Measurements from ENCODE around the gene BSG.

DNA sequence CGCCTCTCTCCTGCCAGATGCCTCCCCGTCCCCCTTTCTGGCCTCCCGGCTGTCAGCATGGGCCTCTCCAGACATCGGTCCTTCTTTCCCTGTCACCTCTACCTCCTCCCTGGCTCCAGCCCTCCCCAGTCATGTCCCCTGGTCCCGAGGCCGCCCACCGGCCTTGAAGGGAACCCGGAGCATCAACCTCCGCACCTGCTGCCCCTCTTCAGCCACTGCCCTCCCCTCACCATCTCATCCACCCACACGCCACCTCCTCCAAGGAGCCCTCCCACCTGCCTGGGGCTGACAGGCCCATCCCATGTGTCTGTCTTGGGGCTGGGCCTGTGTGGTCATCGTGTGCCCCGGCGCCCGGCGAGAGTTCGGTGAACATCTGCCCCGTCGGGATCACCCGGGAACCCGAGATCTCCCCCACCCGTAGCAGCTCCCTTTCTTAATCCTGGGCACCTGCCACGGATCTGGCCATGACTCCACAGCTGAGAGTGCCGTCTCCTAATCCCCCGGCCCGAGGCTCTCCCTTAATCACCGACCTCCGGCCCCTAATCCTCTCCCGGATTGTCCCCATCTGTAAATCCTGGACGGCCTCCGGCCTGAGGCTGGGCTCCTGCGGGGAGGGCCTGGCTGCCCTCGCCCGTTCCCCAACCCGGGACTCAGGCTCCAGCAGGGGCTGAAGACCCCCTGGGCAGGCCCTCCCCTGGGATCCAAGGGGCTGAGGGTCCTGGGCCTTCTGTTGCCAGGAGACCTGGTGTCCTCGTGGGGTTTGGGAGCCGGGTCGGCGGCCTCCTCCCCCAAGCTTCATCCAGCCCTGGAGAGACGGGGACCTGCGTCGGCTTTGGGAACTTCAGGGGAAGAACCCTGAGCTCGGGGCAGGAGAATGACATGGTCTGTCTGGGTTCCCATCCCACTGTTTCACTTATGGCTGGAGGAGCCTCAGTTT, 23.2 kb downstream of the BSG start:
- TF ChIP-seq, protein P1, sequence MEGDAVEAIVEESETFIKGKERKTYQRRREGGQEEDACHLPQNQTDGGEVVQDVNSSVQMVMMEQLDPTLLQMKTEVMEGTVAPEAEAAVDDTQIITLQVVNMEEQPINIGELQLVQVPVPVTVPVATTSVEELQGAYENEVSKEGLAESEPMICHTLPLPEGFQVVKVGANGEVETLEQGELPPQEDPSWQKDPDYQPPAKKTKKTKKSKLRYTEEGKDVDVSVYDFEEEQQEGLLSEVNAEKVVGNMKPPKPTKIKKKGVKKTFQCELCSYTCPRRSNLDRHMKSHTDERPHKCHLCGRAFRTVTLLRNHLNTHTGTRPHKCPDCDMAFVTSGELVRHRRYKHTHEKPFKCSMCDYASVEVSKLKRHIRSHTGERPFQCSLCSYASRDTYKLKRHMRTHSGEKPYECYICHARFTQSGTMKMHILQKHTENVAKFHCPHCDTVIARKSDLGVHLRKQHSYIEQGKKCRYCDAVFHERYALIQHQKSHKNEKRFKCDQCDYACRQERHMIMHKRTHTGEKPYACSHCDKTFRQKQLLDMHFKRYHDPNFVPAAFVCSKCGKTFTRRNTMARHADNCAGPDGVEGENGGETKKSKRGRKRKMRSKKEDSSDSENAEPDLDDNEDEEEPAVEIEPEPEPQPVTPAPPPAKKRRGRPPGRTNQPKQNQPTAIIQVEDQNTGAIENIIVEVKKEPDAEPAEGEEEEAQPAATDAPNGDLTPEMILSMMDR (IDR thresholded peaks at IDR 0.05), result no peak
- TF ChIP-seq POLR2A (IDR thresholded peaks at IDR 0.05), result no peak
